ENCODE data around the gene CUL4A.

DNA sequence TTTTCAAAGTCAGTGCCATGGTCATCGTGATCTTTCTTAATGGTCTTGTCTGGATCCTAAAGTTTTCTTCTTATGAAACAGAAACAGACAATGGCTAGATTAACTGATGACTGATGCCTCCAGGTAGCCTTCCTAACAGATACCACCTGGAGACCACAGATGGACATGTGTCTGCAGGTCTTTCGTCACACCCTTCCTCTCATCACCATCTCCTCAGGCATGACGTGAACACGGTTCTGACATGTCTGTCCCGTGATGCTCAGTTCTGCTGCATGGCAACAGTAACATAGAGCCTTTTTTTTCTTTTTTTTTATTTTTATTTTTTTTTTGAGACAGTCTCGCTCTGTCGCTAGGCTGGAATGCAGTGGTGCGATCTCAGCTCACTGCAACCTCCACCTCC is 74.5 kb downstream of the CUL4A start:
- TF ChIP-seq, protein P1, sequence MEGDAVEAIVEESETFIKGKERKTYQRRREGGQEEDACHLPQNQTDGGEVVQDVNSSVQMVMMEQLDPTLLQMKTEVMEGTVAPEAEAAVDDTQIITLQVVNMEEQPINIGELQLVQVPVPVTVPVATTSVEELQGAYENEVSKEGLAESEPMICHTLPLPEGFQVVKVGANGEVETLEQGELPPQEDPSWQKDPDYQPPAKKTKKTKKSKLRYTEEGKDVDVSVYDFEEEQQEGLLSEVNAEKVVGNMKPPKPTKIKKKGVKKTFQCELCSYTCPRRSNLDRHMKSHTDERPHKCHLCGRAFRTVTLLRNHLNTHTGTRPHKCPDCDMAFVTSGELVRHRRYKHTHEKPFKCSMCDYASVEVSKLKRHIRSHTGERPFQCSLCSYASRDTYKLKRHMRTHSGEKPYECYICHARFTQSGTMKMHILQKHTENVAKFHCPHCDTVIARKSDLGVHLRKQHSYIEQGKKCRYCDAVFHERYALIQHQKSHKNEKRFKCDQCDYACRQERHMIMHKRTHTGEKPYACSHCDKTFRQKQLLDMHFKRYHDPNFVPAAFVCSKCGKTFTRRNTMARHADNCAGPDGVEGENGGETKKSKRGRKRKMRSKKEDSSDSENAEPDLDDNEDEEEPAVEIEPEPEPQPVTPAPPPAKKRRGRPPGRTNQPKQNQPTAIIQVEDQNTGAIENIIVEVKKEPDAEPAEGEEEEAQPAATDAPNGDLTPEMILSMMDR (IDR thresholded peaks at IDR 0.05; ENCODE audit: extremely low read depth in 1 of 2, insufficient read depth in 1 of 2, low read depth in 1 of 2, low read length in 2 of 2) = no peak
- TF ChIP-seq POLR2A (IDR thresholded peaks at IDR 0.05; ENCODE audit: low read depth, low read length) = no peak
- TF ChIP-seq JUN (IDR thresholded peaks at IDR 0.05; ENCODE audit: borderline replicate concordance, insufficient read depth, insufficient read length, low read depth) = no peak
- TF ChIP-seq GATA2 (IDR thresholded peaks at IDR 0.05; ENCODE audit: insufficient read depth, insufficient read length, low read depth, low read length) = no peak
- TF ChIP-seq EZH2 (IDR thresholded peaks at IDR 0.05; ENCODE audit: borderline replicate concordance, low read depth, low read length, severe bottlenecking) = no peak
- no peak for TF ChIP-seq POLR2AphosphoS5 (IDR thresholded peaks at IDR 0.05; ENCODE audit: insufficient read depth, low read depth, low read length)

All from endothelial cell of umbilical vein (primary cell).